AG20443 (cell line): Measurements from ENCODE around the gene ZFP36L2.

Experiments
- DNase-seq: peaks from one replicate; pipeline ENCODE4 v3.0.0; 2012; ENCODE audit warnings: low spot score, mixed read lengths

Gene ZFP36L2

DNA sequence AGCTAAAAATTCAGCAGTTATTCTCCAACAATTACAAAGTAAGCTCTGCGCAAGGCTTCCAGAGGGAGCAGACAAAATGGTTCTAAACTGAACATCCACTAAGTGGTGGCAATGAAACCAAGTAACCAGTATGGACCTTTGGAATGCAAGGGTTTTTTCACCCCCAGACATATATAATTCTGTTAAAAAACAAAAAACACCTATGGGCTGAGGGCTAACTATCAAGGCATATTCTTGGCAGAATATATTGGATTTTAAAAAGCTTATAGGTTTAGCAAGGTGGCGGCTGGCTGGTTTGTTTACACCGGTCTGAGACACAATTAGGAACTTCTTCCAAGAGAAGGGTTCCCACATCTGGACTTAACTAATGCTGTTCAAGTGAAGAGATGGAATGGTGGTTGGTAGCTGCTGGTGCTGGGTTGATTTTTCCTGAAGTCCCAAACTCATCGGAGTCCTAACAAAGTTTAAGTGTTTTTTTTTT lies 2.8 kb downstream of the ZFP36L2 start:
- DNase-seq: no peak

DNA sequence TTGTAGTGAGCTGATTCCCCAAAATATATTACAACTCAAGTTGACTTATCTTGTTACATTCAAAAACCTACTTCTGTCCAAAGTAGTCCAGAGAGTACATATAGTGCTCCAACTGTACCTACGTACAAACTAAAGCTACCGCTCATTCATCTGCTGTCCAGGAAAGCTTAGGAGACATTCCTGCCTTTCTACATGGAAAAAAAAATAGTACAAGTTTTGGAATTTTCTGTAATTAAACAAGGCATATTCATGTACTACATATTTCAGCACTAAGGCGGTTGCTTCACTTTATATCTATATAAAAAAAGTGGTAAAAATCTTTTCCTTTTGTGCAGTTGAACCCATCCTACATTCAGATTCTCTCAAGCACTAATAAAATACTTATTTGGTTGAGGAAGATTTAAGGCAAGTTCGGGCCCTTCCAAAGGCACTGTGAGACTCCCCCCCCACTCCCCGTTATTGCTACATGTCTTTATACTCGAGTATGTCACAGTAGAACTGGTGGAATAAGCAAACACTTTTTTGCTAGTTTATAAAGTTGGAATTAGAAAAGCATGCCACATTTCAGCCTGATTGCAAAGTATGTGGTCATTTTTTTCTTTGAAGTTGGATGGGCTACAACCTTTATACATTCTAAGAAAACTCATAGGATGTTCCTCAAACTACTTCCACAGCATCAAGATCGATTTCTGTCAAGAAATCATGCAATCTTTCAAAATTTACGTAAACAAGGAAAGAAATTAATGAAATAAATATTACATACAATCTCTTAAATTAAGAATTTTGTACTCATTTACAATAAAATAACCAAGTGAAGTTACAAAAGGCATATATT lies 3.7 kb downstream of the ZFP36L2 start:
- DNase-seq: no peak

DNA sequence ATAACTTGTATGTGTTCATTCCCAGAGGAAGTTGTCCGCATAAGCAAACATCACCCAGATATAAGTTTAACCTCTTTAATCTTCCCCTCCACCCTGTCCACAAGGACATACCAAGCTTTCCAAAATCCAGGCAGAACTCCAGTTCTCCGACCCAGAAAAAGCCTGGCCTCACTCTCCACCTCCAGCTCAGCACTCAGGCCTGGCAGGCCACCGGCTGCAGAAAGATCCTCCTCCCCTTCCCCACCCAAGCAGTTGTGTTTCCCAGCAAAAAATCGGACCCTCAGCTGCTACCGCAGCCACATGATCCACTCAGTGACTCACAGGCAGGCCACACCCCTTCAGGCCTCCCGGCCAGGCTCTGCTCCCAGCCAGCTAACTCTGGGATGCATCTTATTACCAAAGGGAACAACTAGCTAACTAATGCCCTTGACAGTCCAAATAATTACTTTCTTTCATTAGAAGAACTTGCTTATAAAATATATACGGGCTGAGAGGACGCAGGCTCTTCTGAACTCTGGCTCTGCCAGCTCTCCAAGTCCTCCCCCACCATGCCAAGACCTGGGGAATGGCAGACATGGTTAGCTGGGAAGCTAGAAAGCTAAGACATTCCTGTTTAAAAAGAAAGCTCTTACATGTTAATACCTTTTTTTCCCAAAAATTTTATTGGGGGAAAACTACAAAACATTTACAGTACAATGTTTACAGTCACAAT lies 4.5 kb downstream of the ZFP36L2 start:
- peak; percentile 84 for DNase-seq

DNA sequence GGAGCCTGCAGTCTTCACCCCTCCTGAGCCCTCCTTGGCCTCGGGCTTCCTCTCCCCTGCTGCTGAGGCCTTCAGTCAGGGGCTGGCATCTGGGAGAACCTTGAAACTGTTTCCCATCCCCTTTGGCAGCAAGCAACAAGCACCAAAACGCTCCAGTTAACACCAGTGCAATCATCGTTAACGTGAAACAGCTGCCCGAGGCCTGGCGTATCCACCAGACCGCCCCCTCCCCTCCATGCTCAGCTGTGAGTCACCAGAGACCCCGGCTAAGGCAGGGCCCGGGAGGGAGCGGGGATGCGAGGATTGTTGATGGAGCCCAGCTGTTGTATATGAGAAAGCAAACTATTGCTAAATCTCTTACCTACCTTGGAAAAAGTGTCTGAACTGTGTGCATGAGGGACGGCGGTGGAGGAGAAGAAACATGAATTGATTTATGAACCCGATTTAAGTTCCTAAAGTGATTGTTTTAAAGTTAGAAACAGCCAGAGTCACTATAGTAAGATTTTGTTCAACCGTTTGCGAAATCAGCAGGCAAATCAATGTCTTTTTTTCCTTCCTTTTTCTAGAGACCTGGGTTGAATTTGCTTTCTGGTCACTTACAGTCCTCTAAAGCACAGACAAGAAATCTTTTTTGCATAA lies 5.2 kb downstream of the ZFP36L2 start:
- DNase-seq: peak; percentile 40

DNA sequence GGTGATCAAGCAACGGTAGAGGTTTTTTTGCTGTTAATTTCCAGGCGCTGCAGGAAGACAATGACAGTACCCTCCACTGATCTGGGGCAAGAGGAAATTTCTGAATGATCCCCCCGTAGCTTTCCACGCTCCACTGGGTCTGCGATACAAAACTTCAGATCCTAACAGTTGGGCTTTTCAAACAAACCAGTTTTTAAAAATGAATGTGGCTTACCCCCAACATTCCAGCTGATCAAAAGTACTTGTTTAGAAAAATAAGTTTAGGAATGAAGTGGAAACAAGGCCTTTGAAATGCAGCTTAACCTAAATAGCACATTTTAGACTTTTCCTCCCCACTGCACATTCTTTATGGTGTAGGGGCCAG lies 5.7 kb downstream of the ZFP36L2 start:
- DNase-seq: no peak

DNA sequence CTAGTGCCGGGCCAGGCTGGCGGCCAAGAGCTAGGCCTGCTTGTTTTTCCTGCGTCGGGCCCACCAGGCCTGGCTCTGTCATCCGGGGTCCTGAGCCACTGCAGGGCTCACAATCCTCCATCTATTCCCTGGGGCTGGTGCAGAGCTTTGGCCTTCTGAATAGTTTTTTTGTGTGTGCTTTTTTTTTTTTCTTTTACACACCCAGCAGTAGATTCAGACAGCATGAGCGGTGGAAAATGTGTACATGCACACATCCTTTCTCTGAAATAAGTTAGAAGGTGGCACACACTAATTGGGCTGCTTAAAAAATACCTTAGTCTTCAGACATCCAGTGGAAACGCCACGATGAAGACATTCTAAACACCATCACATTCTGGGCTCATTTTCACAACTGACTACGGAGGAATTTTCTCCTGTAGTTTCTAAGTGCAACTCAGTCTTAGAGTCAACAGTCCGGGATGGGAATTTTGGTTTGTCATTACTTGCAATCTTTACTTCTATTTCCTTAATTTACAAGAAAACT lies 6.1 kb downstream of the ZFP36L2 start:
- DNase-seq: no peak

DNA sequence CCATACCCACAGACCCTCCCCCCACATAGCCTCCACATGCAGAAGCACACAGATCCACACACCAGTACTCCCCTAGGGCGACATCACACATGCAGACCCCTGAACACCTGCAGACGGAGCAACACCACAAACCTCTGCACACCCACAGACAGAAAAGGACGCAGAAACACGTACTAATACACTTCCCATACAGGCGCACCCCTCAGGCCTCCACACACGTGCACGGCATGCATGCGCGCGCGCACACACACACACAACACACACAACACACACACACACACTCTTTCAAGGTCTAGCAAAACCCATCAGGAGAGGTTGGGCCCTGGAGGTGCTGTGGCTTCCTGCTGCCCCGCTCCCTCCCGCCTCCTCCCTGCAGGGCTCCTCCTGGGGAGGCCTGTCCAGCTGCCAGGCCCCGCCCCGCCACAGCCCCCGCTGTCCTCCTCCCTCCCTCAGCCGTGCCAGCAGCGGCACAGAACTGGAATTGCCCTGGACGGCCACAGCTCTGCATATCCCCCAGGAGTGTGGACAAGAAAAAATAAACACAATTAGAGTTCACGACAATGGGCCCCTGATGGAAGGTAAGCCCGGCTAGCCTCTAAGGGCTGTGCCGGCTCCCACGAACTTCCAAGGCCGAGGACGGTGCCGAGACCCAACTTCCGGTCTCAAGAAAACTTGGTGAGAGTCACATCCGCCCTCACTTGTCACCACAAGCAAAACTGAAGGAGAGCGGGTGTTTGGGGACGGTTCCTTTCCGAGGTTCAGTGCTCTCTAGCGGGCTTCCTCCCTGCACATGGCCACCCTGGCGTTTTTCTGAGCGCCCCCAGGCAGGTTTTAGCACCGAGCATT lies 6.8 kb downstream of the ZFP36L2 start:
- DNase-seq: peak; percentile 87

DNA sequence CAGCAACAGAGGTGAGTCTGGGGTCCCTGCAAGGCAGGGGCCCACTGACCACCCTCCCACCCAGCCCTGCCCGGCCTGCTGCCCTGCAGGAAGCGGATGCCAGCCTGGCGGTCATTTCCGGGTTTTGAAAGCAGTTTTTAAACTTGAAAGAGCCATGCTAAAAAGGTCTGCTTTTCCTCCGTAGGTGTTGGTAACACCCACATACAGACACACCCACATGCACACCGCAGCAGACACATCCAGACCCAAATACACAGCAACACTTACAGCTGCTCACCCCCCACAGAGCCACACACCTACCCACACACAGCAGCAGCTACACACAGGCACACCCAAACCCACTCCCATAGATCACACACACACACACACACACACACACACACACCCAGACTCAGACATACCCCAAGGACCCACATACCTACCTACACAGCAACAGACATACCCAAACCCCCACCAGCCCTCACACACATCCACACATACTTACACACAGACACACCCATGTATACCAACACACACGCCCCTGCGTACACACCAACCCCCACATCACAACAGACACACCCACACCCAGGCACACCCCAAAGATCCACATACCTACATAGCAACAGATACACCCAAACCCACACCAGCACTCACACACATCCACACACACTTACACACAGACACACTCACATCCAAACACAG lies 7.6 kb downstream of the ZFP36L2 start:
- no peak for DNase-seq

DNA sequence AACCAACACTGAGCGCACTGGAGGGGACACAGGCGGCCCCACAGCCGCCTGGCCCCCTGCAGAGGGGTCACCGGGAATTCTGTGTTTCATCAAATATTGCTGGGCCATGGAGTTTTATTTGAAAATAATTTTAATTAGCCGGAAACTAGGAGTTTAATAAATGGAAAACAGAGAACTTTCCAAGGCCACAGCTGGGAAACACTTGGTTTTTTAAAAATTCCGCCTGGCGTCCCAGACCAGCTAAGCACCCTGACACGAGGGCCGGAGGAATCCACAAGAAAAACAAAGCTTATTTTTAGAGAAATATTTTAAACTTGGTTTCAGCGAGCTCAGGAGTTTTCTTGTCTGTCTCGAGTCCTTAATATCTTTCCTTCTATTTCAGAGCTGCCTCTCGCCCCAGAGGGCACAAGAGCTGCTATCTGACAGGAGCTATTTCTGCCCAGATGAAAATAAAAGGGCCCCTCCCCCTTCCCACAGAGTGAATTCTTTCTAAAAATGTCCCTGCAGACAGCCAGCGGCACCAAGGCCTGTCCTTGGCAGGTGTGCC lies 8.2 kb downstream of the ZFP36L2 start:
- DNase-seq: peak; percentile 39

DNA sequence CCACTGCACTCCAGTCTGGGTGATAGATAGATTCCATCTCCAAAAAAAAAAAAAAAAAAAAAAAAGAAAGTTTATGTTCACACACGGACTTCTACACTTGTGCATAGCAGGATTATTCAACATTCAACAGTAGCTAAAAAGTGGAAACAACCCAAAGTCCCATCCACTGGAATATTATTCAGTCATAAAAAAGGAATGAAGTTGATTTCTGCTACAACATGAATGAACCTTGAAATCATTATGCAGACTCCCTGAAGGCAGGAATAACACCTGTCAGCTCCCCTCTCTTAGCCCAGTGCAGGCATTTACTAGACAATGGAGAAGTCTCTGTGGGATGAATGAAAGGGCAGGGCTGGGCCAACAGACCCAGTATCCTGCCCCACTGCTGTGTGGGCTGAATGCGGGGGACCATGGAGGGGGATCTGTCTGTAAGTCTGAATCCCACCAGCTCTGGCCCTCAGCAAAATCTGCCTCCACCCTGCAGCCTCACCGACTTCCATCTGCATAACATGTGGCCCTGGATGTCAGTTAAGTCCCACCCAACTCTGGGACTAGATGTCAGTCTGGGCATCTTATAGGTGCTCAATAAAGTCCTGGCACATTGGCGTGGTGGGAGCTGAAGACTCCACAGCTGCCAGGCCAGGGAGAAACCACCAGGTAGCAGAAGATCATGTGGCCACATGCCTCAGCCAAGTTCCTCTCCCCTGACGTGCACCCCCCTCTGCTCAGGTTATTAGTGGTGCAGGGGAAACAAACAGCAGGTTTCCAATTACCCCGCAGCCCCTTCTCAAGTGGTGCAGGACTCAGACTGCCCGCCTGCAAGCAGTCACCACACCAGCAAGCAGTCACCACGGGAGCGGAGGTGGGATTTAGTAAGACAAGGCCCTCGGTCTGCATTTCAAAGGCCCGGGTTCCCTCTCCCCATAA lies 8.9 kb downstream of the ZFP36L2 start:
- no peak for DNase-seq

DNA sequence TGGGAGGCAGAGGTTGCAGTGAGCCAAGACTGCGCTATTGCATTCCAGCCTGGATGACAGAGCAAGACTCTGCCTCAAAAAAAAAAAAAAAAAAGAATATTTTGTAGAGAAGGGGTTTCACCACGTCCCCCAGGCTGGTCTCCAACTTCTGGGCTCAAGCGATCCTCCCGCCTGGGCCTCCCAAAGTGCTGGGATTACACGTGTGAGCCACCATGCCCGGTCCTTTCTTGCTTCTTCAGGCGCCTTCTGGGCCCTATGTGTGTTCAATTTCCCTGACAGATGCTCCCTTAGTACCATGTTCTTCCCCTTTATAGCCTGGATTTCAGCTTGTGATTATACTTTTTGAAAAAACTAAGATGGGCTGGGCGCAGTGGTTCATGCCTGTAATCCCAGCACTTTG lies 9.8 kb downstream of the ZFP36L2 start:
- no peak for DNase-seq

DNA sequence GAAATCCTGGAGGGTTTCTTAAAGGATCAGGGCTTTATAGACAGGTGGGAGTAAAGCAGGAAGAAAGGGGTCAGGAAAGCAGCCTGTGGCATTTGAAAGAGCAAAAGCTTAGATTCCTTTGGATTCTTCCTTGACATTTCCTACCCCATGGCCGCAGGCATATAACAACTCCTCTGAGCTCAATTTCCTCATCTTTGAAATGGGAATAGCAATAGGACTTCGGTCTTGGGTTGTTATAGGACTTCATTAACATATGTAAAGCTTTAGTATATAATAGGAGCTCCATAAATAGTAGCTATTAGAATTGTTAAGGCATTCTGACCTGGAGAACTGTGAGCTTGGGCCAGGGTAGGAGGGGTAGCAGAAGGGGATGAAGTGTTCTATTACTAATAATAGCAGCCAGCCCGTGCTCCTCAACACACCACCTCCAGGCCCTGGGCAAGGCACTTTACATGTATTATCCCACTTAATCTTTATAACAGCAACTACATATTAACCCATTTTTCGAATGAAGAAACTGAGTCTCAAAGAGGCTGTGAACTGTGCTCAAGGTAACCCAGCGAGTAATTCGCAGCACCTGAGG lies 10.6 kb downstream of the ZFP36L2 start:
- no peak for DNase-seq

DNA sequence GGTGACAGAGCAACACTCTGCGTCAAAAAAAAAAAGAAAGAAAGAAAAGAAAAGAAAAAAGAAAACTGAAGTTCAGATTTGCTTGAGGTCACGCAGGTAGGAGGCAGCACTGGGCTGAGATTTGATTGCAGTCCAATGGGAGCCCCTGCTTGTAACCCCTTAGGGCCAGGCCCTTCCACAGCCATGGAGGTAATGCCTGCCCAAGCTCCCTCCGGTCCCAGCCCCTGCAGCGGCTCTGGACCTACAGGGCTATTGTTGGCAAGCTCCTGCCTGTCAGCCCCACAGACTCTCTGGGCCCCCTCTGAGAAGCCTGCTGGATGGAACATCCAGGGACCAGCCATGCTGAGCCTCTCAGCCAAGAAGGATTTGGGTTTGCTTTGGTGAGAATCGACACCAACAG lies 12.2 kb downstream of the ZFP36L2 start:
- DNase-seq: no peak

DNA sequence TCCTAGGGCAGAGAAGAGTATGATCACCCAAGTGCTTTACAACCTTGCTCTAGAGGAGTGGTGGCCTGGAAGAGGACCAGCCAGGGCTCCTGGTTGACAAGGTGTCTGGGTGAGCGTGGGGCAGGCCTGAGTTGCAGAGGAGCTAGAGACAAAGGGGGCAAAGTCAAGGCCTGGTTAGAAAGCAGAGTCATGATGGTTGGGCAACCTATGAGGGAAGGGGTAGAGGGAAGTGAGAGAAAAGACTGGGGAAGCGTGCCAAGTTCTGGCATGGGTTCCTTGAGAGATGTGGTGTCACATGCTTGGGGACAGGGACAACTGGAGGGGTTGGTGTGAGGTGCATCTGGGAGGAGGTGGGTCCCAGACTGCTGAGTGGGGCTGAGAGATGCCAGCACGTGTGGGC lies 13.5 kb downstream of the ZFP36L2 start:
- DNase-seq: no peak

DNA sequence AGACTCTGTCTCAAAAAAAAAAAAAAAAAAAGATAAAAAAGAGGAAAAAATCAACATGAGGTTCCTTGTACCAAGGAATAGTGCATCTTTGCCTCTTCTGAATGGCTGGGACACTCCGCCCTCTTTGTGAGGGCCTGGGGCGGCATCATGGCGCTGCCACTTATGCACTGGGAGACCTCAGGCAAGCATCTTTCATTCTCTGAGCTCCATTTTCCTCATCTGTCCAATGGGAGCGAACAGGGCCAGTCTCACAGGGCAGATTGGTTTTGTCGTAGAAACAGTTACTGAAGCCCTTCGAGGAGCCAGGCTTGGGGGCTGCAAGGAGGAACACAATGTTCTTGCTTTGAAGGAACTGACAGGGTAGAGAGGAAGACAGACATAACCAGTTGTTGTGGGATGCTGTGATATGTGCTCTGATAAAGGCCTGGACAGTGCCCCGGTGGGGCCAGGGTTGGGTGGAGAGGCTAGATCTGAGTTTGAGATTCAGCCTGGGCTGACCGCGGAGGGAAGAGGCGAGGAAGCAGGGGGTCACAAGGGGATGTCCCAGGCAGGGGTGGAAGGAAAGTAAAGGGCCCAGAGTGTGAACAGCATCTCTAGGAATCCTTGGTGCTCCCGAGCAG lies 14.1 kb downstream of the ZFP36L2 start:
- no peak for DNase-seq

DNA sequence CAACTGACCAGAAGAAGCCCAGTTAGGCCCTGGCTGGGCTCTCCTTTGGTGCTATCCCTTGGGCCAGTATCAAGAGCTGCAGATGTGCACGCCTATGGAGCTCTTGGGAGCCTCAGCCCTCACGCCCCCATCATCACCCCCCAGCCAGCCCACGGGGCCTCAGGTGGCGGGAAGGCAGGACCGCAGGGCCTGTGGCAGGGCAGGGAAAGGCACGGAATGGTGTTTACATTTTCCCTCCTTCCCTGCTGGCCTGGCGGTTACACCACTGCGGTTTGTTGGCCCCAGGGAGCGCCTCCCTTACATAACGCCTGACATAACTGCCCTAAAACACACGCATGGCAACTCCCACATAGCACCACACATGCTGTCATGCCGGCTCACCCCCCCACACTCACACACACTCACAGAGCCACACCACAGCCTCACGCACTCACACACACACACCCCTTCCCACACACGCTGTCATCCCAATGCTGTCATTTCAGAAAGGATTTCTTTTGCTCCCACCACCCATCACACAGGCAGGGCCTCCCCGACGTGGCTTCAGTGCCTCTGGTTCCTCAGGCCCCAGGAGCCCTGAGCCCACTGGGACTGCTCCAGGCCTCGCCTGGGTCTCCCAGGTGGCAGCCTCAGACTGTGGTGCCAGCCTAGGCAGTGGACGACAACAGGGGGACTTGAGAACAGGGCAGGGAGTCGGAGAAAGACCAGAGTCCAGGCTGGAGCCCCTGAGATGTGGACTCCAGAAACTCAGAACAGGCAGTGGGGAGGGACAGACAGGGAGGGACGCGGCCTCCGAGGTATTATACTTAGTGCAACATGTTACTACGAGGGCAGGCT lies 15.7 kb downstream of the ZFP36L2 start:
- peak; percentile 87 for DNase-seq

DNA sequence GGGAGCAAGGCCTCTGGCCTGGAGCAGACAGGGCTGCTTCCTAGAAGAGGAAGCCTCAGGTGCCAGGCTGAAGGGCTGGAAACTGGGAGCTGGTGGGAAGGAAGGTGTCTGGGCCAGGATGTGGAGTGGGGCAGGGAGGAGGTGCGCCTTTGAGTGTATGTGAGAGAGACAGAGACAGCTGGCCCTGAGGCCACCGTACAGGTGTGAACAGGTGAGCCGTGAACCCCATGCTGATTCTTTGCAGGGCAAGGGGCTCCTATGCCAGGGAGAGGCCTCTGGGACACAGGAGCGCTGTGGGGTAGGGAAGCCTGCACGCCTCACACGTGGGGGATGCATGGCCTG lies 16.3 kb downstream of the ZFP36L2 start:
- no peak for DNase-seq

DNA sequence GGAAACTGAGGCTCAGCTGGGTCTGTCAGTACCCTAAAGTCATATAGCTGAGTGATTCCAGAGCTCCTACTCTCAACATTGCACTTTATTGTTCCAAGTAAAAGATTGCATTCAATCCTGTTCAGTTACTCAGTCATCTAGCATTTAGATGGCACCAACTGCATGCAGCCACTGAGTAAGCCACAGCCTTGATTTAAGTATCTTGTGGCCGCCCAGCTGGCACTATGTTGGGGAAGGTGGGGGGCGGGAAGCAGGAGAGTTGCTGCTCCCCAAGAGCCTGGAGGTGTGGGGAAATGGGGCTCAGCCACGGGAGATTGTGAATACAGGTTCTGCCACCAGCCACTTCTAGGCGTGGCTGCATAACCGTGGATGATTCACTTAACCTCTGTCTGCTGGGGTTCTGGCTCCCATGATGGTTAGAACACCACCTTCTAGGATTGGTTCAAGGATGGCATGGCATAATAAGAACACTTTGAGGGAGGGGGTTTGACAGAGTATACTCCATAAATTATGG lies 17.1 kb downstream of the ZFP36L2 start:
- DNase-seq: no peak
